GM19372 (cell line): Measurements from ENCODE around the gene SARDH.

Experiments
- ATAC-seq: cut with Tn5 transposase; IDR thresholded peaks from one replicate; pipeline ENCODE4 v1.9.1; 2021; ENCODE audit warnings: mild to moderate bottlenecking, low read depth, moderate library complexity; ENCODE audit not compliant: unreplicated experiment

The SARDH gene

DNA sequence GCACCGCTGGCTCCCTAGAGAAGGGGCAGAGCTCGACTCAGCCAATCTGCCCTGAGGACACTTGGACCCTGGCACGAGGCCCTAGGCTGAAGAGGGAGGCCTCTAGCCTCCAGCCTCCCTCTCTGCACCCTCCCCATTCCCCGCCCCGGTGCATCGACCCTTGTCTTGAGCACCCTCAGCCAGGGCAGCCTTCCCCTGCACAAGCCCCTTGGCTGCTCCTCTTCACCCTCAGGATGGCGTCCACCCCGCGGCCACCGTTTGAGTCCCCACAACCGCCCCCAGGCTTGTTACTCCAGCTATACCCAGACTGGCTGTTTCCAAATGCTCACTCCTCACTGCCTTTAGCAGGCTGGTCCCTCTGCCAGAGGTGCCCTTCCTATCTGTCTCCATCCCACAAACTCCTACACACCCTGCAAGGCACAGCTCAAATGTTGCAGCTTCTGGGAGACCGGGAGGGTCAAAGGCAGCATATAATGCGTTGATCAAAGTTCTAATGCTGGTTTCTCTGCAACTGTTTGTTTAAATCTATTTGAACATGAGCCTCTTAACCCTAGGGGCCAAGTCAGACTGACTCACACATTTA lies 122.5 kb downstream of the SARDH start:
- ATAC-seq = no peak

DNA sequence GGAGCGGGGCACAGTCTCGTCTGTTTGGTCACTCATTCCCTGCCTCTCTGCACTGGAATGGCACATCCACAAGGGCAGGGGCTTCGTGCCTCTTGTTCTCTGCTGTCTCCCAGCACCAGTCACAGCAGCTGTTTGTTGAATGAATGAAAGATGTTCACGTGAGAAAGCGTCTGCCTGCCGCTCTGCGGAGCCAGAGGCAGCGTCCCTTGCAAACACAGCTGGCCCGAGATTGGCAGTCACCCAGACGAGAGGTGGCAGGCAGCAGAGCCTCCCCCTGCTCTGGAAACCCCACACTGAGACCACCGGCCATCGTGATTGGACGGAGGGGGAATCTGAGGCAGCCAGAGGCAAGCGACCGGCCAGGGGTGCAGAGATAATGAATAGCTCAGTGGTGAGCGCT lies 123.0 kb downstream of the SARDH start:
- ATAC-seq = no peak

DNA sequence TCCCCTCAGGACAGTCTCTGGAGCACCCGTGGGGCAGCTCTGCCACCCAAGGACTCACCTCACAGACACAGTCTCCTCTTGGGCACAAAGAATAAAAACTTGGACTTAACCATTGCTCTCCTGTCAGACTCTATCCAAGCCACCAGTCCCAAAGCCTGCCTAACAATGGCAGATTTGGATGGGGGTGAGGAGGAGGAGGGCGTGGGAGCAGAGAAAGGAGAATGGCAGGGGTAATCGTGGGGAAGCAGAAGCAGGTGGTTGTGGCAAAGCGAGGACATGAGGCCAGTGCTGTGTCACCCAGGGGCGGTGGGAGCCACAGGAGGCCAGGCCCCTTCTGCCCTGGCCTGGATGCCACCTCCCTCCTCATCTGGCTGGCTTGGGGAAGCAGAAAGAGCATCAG lies 123.5 kb downstream of the SARDH start:
- ATAC-seq = no peak

DNA sequence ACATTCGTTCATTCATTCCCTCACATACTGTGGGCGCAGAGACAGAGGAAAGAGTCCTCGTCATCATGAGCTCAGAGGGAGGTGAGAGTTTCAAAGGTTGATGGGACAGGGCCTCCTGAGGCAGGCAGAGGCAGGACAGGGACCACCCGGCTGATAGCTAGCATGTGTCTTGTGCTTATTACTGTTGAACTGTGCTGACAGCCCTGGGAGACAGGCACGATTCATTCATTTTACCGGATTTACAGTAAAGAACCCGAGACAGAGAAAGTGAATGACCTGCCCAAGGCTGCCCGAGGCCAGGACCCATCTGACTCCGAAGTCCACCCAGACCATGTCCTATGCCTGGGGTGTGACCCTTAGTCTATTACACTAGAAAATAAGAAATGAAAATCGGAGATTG lies 124.1 kb downstream of the SARDH start:
- ATAC-seq = no peak
